C4-2B (cell line): ENCODE measurements around the gene ZNF354C.
A peak's percentile ranks its signal among the peaks of the same experiment; 100 is the strongest.

Experiments
- H3K27ac ChIP-seq: fragments of 450-650 bp; 2 replicates; pipeline ENCODE4 v1.5.1; 2017
- CTCF ChIP-seq: fragments of 450-650 bp; conservative IDR thresholded peaks from 2 replicates; pipeline ENCODE4 v1.5.1; 2017; ENCODE audit warnings: mild to moderate bottlenecking
- ZFX ChIP-seq: fragments of 450-650 bp; IDR thresholded peaks from 2 replicates; pipeline ENCODE4 v1.6.1; 2017

ZNF354C gene

GRCh38 chr5:179060116-179061008 is at the start of gene ZNF354C:
TSS of gene ZNF354C (plus strand) at chr5:179060373. CDS start at chr5:179062069, 1,696 bp downstream.
- H3K27ac ChIP-seq: peak within 1 kb of the TSS; percentile 45
- no peak for TF ChIP-seq CTCF
- TF ChIP-seq ZFX: peak; percentile 80

GRCh38 chr5:179023528-179024189 is 36.5 kb upstream of the ZNF354C start, which contains the start of gene ZNF879:
TSS of gene ZNF879 (plus strand) at chr5:179023804. CDS start at chr5:179025005, 1,201 bp downstream.
- TF ChIP-seq ZFX (peak; percentile 77), CTCF (no peak)
- H3K27ac ChIP-seq: peak within 1 kb of the TSS; percentile 78

- H3K27ac ChIP-seq: no peak overlapping the region
- no peak for TF ChIP-seq CTCF
- TF ChIP-seq ZFX: no peak
Measured at GRCh38 chr5:179033004-179033580, 27.1 kb upstream of the ZNF354C start.

- TF ChIP-seq ZFX (no peak), CTCF (no peak)
- H3K27ac ChIP-seq: no peak overlapping the region
Measured at GRCh38 chr5:179044765-179045164, 15.4 kb upstream of the ZNF354C start.

GRCh38 chr5:179051784-179052183 is 8.4 kb upstream of the ZNF354C start:
- H3K27ac ChIP-seq: no peak overlapping the region
- TF ChIP-seq ZFX (no peak), CTCF (no peak)

GRCh38 chr5:179054036-179054785 is 6.0 kb upstream of the ZNF354C start:
- TF ChIP-seq ZFX (no peak), CTCF (no peak)
- H3K27ac ChIP-seq: no peak overlapping the region
